GM23338 (cell line): ENCODE results near the gene ERP44. TPM values are rescaled to one million over a fixed set of nuclear protein-coding genes. Genes with fewer than 3 reads are reported as not detected.

Source experiments
- ATAC-seq: fragments of 200-7000 bp; cut with Tn5 transposase; 3 replicates; pipeline ENCODE4 v1.9.1; 2020
- DNase-seq: peaks from one replicate; pipeline ENCODE4 v3.0.0-alpha.2; 2015; ENCODE audit warnings: low spot score
- H2AFZ ChIP-seq: fragments of 200-600 bp; sonication (generic); 2 replicates; pipeline ENCODE4 v1.8.0; 2016; ENCODE audit warnings: antibody characterized with exemption, mild to moderate bottlenecking, moderate library complexity
- H3F3A ChIP-seq: fragments of 200-600 bp; sonication (generic); replicated peaks from 2 replicates; pipeline ENCODE4 v1.8.0; 2017; ENCODE audit warnings: antibody characterized with exemption, mixed run types, low read depth
- H3K27ac ChIP-seq: fragments of 200-600 bp; sonication (generic); 2 replicates; pipeline ENCODE4 v1.6.1; 2016; ENCODE audit warnings: low read depth
- H3K27me3 ChIP-seq: fragments of 200-600 bp; sonication (generic); 2 replicates; pipeline ENCODE4 v1.8.0; 2016; ENCODE audit warnings: mild to moderate bottlenecking, mixed run types, moderate library complexity; ENCODE audit not compliant: insufficient read depth
- H3K36me3 ChIP-seq: fragments of 200-600 bp; sonication (generic); 2 replicates; pipeline ENCODE4 v1.8.0; 2016; ENCODE audit warnings: mild to moderate bottlenecking; ENCODE audit not compliant: insufficient read depth
- H3K4me1 ChIP-seq: fragments of 200-600 bp; sonication (generic); 2 replicates; pipeline ENCODE4 v1.8.0; 2016; ENCODE audit warnings: mild to moderate bottlenecking, moderate library complexity; ENCODE audit not compliant: insufficient read depth
- H3K4me2 ChIP-seq: fragments of 200-600 bp; sonication (generic); 2 replicates; pipeline ENCODE4 v1.7.1; 2017; ENCODE audit warnings: mixed run types
- H3K4me3 ChIP-seq: fragments of 200-600 bp; sonication (generic); 2 replicates; pipeline ENCODE4 v1.6.1; 2016; ENCODE audit warnings: mixed run types
- H3K79me2 ChIP-seq: fragments of 200-600 bp; sonication (generic); replicated peaks from 2 replicates; pipeline ENCODE4 v1.8.0; 2017; ENCODE audit warnings: mild to moderate bottlenecking; ENCODE audit not compliant: insufficient read depth
- H3K9me2 ChIP-seq: fragments of 200-600 bp; sonication (generic); 2 replicates; pipeline ENCODE4 v1.8.0; 2017; ENCODE audit not compliant: insufficient read depth
- H4K20me1 ChIP-seq: fragments of 200-600 bp; sonication (generic); replicated peaks from 2 replicates; pipeline ENCODE4 v1.8.0; 2017; ENCODE audit warnings: mild to moderate bottlenecking; ENCODE audit not compliant: insufficient read depth
- H3K27ac Mint-ChIP-seq: 2 replicates; pipeline ENCODE4 v1.8.0; 2020; ENCODE audit warnings: inconsistent platforms, mild to moderate bottlenecking, moderate library complexity, mixed read lengths
- H3K27me3 Mint-ChIP-seq: 3 replicates; pipeline ENCODE4 v1.8.0; 2022; ENCODE audit warnings: low read depth, mild to moderate bottlenecking, moderate library complexity, mixed read lengths, inconsistent platforms; ENCODE audit not compliant: insufficient read depth, poor library complexity
- H3K36me3 Mint-ChIP-seq: 3 replicates; pipeline ENCODE4 v1.8.0; 2021; ENCODE audit warnings: low read depth, mild to moderate bottlenecking, inconsistent platforms, moderate library complexity, mixed read lengths
- H3K4me1 Mint-ChIP-seq: 3 replicates; pipeline ENCODE4 v1.8.0; 2020; ENCODE audit warnings: mild to moderate bottlenecking, inconsistent platforms, mixed read lengths
- H3K4me3 Mint-ChIP-seq: 3 replicates; pipeline ENCODE4 v1.8.0; 2021; ENCODE audit warnings: moderate library complexity, mild to moderate bottlenecking, inconsistent platforms, mixed read lengths
- H3K9me3 Mint-ChIP-seq: 3 replicates; pipeline ENCODE4 v1.8.0; 2020; ENCODE audit warnings: moderate library complexity, mild to moderate bottlenecking, inconsistent platforms, mixed read lengths
- CREB1 ChIP-seq: fragments of 250-450 bp; sonication (Bioruptor Pico); IDR thresholded peaks from 2 replicates; pipeline ENCODE4 v1.5.0; 2020; ENCODE audit warnings: low read depth, mild to moderate bottlenecking, moderate library complexity
- EZH2phosphoT487 ChIP-seq: fragments of 200-600 bp; sonication (generic); IDR thresholded peaks from one replicate; pipeline ENCODE4 v1.8.1; 2018; ENCODE audit warnings: antibody characterized with exemption; ENCODE audit not compliant: unreplicated experiment
- JUNB ChIP-seq: IDR thresholded peaks from one replicate; pipeline ENCODE4 v1.6.1; 2016; ENCODE audit warnings: antibody characterized with exemption; ENCODE audit not compliant: unreplicated experiment
- NANOG ChIP-seq: IDR thresholded peaks from 2 replicates; pipeline ENCODE4 v1.6.1; 2016; ENCODE audit warnings: antibody characterized with exemption, borderline replicate concordance
- POLR2AphosphoS5 ChIP-seq: IDR thresholded peaks from 2 replicates; pipeline ENCODE4 v1.6.1; 2016; ENCODE audit warnings: antibody characterized with exemption, low read depth
- REST ChIP-seq: IDR thresholded peaks from one replicate; pipeline ENCODE4 v1.6.1; 2018; ENCODE audit warnings: antibody characterized with exemption; ENCODE audit not compliant: unreplicated experiment
- ZNF114 ChIP-seq: fragments of 250-450 bp; sonication (Bioruptor Pico); IDR thresholded peaks from 2 replicates; pipeline ENCODE4 v1.5.0; 2020; ENCODE audit warnings: mild to moderate bottlenecking, moderate library complexity
- ZNF331 ChIP-seq: fragments of 250-450 bp; sonication (Bioruptor Pico); IDR thresholded peaks from 2 replicates; pipeline ENCODE4 v1.5.0; 2020; ENCODE audit warnings: low read depth, mild to moderate bottlenecking, moderate library complexity
- ZNF462 ChIP-seq: fragments of 250-450 bp; sonication (Bioruptor Pico); IDR thresholded peaks from 2 replicates; pipeline ENCODE4 v1.5.0; 2020; ENCODE audit warnings: mild to moderate bottlenecking, moderate library complexity
- polyA plus RNA-seq: library from polyadenylated mRNA; unstranded; fragments of >200 nt; fragmentation: Nextera tagmentation; extraction: Ambion mirVana; gene quantifications from 2 replicates; pipeline ENCODE4 v1.2.1, GENCODE V29; 2016
- total RNA-seq: library from RNA; depleted of rRNA; stranded (reverse); fragments of >200 nt; shearing (Covaris generic); gene quantifications from 2 replicates; pipeline ENCODE4 v1.2.3, GENCODE V29; 2014
- TF ChIP-seq, protein P1 (sequence below): IDR thresholded peaks from 2 replicates; pipeline ENCODE4 v1.6.1; 2016; ENCODE audit warnings: antibody characterized with exemption

The ERP44 gene
- total and polyA plus RNA-seq, 2 experiments from 2014 or later: 13.0 to 24.1 TPM

GRCh38 chr9:99999797-100000196, 99.0 kb downstream of the ERP44 start (continued):
- TF ChIP-seq REST (no peak), POLR2AphosphoS5 (no peak)

DNA sequence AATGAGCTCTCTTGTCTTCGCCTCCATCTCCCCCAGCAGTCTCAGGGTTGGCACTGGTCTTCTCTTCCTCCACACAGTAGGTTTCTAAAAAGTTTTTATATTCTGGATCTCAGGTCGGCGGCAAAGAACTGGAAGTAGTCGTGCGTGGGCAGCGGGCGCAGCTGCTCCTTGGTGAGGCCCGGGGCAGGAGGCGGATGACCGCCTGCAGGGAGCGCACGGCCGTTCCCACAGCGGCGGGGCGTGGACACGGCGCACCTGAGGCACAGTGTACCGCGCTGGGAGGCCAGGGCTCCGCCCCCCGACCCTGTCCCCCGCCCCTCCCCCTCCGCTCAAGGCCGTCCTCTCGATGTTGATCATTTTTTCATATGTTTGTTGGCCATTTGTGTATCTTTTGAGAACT, 99.9 kb downstream of the ERP44 start:
- H3K4me1 Mint-ChIP-seq: peaks cover 7% of the 10 kb centered on the region
- peak; percentile 57; the same call in 1 of the 3 replicates for ATAC-seq
- no peak overlapping the region for H3K4me3 Mint-ChIP-seq
- no peak overlapping the region for H3K27ac Mint-ChIP-seq
- H3F3A ChIP-seq: no peaks in the 10 kb centered on the region
- H3K27me3 Mint-ChIP-seq: peaks cover 8% of the 10 kb centered on the region
- H2AFZ ChIP-seq: no peak overlapping the region
- no peak overlapping the region for H3K4me2 ChIP-seq
- no peaks in the 10 kb centered on the region for H3K79me2 ChIP-seq
- H3K27me3 ChIP-seq: no peaks in the 10 kb centered on the region
- H3K9me2 ChIP-seq: no peaks in the 10 kb centered on the region
- no peak overlapping the region for H3K27ac ChIP-seq
- H3K9me3 Mint-ChIP-seq: peaks cover 5% of the 10 kb centered on the region; the same call in 1 of the 3 replicates
- peaks cover 11% of the 10 kb centered on the region for H3K36me3 Mint-ChIP-seq
- H3K4me3 ChIP-seq: no peak overlapping the region
- DNase-seq: no peak
- H3K36me3 ChIP-seq: no peaks in the 10 kb centered on the region
- no peaks in the 10 kb centered on the region for H4K20me1 ChIP-seq
- no peaks in the 10 kb centered on the region for H3K4me1 ChIP-seq
- TF ChIP-seq NANOG (no peak), REST (no peak), ZNF114 (CRISPR knock-in tag) (no peak), ZNF462 (CRISPR knock-in tag) (no peak), POLR2AphosphoS5 (no peak), ZNF331 (CRISPR knock-in tag) (no peak), JUNB (no peak), EZH2phosphoT487 (no peak), CREB1 (no peak)
- TF ChIP-seq, protein P1, sequence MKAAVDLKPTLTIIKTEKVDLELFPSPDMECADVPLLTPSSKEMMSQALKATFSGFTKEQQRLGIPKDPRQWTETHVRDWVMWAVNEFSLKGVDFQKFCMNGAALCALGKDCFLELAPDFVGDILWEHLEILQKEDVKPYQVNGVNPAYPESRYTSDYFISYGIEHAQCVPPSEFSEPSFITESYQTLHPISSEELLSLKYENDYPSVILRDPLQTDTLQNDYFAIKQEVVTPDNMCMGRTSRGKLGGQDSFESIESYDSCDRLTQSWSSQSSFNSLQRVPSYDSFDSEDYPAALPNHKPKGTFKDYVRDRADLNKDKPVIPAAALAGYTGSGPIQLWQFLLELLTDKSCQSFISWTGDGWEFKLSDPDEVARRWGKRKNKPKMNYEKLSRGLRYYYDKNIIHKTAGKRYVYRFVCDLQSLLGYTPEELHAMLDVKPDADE: no peak
